ENCODE measurements around the gene RFTN1. TPM values are rescaled to one million over a fixed set of nuclear protein-coding genes. Genes with fewer than 3 reads are reported as not detected.

Gene RFTN1
- total and polyA plus RNA-seq, 10 of the 15 experiments (the other 5 are each of a cell fraction or from before 2014, with no cell fraction given) = 20.6 to 213 (median 147) TPM

DNA sequence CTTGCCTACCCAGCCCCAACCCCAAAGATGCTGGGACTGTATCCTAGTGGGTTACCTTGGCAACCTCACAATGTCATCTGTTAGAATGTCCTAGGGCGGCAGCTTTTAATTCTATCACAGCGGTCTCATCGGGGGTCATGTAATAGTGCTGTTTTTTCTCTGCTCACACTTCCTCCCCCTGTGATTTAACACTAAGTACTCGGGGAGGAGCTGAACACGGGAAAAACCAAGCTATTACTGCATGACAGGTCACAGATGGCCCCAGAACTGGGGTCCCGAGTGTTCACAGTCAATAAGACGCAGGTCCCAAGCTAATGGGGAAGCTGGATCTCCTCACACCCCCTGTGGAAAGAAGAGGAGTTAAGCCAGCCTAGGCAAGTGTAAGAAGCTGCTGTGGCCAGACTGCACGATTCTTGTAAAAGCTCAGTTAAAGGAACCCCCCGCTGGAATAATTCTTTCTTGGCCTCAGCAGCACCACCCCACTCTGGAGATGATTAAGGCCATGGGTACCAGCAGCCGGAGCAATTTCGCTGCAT is 2.5 kb upstream of the RFTN1 start (continued):
- TF ChIP-seq RAD21 (IDR thresholded peaks at IDR 0.05; ENCODE audit: insufficient read depth, low read depth, low read length) = no peak
- TF ChIP-seq CREM (IDR thresholded peaks at IDR 0.05; ENCODE audit: low read depth) = peak; percentile 7; the same call in 1 of the 2 replicates
- TF ChIP-seq IKZF2 (IDR thresholded peaks at IDR 0.05) = peak in 1 of 2 experiments; percentile 43; a peak in 1 of 4 replicates
- TF ChIP-seq BHLHE40 (IDR thresholded peaks at IDR 0.05; ENCODE audit: borderline replicate concordance in 1 of 2, low read depth in 2 of 2, low read length in 1 of 2) = peak; percentile 39 to 40; a peak in 2 of 4 replicates
- TF ChIP-seq, protein P1, sequence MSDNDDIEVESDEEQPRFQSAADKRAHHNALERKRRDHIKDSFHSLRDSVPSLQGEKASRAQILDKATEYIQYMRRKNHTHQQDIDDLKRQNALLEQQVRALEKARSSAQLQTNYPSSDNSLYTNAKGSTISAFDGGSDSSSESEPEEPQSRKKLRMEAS (IDR thresholded peaks at IDR 0.05; ENCODE audit: low read depth, low read length) = no peak
- TF ChIP-seq SP1 (IDR thresholded peaks at IDR 0.05; ENCODE audit: low read depth, low read length) = no peak
- TF ChIP-seq SMAD1 (IDR thresholded peaks at IDR 0.05; ENCODE audit: low read depth, partially characterized antibody) = peak; percentile 33
- TF ChIP-seq BACH1 (IDR thresholded peaks at IDR 0.05; ENCODE audit: borderline replicate concordance) = no peak
- no peak for TF ChIP-seq NFYB (IDR thresholded peaks at IDR 0.05; ENCODE audit: insufficient read depth, low read depth, low read length)
- TF ChIP-seq NR2C1 (IDR thresholded peaks at IDR 0.05) = no peak
- no peak for TF ChIP-seq ZSCAN29 (IDR thresholded peaks at IDR 0.05)
- TF ChIP-seq, protein P2, sequence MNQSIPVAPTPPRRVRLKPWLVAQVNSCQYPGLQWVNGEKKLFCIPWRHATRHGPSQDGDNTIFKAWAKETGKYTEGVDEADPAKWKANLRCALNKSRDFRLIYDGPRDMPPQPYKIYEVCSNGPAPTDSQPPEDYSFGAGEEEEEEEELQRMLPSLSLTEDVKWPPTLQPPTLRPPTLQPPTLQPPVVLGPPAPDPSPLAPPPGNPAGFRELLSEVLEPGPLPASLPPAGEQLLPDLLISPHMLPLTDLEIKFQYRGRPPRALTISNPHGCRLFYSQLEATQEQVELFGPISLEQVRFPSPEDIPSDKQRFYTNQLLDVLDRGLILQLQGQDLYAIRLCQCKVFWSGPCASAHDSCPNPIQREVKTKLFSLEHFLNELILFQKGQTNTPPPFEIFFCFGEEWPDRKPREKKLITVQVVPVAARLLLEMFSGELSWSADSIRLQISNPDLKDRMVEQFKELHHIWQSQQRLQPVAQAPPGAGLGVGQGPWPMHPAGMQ (IDR thresholded peaks at IDR 0.05; ENCODE audit: borderline replicate concordance) = no peak
- TF ChIP-seq, protein P3, sequence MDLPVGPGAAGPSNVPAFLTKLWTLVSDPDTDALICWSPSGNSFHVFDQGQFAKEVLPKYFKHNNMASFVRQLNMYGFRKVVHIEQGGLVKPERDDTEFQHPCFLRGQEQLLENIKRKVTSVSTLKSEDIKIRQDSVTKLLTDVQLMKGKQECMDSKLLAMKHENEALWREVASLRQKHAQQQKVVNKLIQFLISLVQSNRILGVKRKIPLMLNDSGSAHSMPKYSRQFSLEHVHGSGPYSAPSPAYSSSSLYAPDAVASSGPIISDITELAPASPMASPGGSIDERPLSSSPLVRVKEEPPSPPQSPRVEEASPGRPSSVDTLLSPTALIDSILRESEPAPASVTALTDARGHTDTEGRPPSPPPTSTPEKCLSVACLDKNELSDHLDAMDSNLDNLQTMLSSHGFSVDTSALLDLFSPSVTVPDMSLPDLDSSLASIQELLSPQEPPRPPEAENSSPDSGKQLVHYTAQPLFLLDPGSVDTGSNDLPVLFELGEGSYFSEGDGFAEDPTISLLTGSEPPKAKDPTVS (IDR thresholded peaks at IDR 0.05; ENCODE audit: low read depth, low read length) = no peak
- TF ChIP-seq RELA (IDR thresholded peaks at IDR 0.05; ENCODE audit: borderline replicate concordance, partially characterized antibody) = no peak
- TF ChIP-seq, protein P4, sequence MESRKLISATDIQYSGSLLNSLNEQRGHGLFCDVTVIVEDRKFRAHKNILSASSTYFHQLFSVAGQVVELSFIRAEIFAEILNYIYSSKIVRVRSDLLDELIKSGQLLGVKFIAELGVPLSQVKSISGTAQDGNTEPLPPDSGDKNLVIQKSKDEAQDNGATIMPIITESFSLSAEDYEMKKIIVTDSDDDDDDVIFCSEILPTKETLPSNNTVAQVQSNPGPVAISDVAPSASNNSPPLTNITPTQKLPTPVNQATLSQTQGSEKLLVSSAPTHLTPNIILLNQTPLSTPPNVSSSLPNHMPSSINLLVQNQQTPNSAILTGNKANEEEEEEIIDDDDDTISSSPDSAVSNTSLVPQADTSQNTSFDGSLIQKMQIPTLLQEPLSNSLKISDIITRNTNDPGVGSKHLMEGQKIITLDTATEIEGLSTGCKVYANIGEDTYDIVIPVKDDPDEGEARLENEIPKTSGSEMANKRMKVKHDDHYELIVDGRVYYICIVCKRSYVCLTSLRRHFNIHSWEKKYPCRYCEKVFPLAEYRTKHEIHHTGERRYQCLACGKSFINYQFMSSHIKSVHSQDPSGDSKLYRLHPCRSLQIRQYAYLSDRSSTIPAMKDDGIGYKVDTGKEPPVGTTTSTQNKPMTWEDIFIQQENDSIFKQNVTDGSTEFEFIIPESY (IDR thresholded peaks at IDR 0.05) = no peak
- TF ChIP-seq CEBPB (IDR thresholded peaks at IDR 0.05; ENCODE audit: borderline replicate concordance in 1 of 2, low read depth in 2 of 2, low read length in 2 of 2) = no peak
- TF ChIP-seq MTA2 (IDR thresholded peaks at IDR 0.05; ENCODE audit: low read depth) = peak; percentile 57; the same call in 1 of the 2 replicates
- no peak for TF ChIP-seq SMARCA5 (IDR thresholded peaks at IDR 0.05)
- no peak for TF ChIP-seq FOXK2 (IDR thresholded peaks at IDR 0.05)
- TF ChIP-seq, protein P5, sequence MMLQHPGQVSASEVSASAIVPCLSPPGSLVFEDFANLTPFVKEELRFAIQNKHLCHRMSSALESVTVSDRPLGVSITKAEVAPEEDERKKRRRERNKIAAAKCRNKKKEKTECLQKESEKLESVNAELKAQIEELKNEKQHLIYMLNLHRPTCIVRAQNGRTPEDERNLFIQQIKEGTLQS (IDR thresholded peaks at IDR 0.05; ENCODE audit: borderline replicate concordance, extremely low read depth, low read depth, low read length) = no peak
- no peak for TF ChIP-seq RCOR1 (conservative IDR thresholded peaks at IDR 0.05; ENCODE audit: low read depth, low read length)
- TF ChIP-seq CHD2 (IDR thresholded peaks at IDR 0.05; ENCODE audit: borderline replicate concordance, low read depth, low read length) = 0 out of 2 replicates have a peak, but pooled peaks have one; percentile 27
- TF ChIP-seq MYB (IDR thresholded peaks at IDR 0.05; ENCODE audit: borderline replicate concordance, low read depth, low read length) = no peak
- peak; percentile 24; the same call in 1 of the 2 replicates for TF ChIP-seq SMAD5 (IDR thresholded peaks at IDR 0.05; ENCODE audit: low read depth)
- 0 out of 2 replicates have a peak, but pooled peaks have one; percentile 57 for TF ChIP-seq NR2F1 (conservative IDR thresholded peaks at IDR 0.05)
- no peak; the same call in 1 of the 2 replicates for TF ChIP-seq TCF12 (IDR thresholded peaks at IDR 0.05; ENCODE audit: low read depth, low read length)
- no peak for TF ChIP-seq SUZ12 (IDR thresholded peaks at IDR 0.05; ENCODE audit: unreplicated experiment)
